Suprapubic skin (tissue), 4 donors: ENCODE results near the gene ENTPD7.

ENCODE experiments used
- POLR2A ChIP-seq, 2 donors: fragments of 450-650 bp; IDR thresholded peaks; one replicate each; pipeline ENCODE4 v1.6.1; 2017; ENCODE audit warnings: antibody characterized with exemption in 2 of 2, mild to moderate bottlenecking in 2 of 2, moderate library complexity in 2 of 2
- POLR2AphosphoS5 ChIP-seq, 3 donors: sonication (generic); formaldehyde crosslinking; IDR thresholded peaks; one replicate each; pipeline ENCODE4 v1.6.1; 2017; ENCODE audit warnings: antibody characterized with exemption in 3 of 3
- TF ChIP-seq, protein P1 (sequence below), 2 donors: fragments of 200-600 bp in 1 of 2; fragments of 450-650 bp in 1 of 2; sonication (generic) in 1 of 2; IDR thresholded peaks; one replicate each; pipeline ENCODE4 v1.5.1; 2016 to 2019; ENCODE audit warnings: antibody characterized with exemption in 2 of 2, mild to moderate bottlenecking in 1 of 2, moderate library complexity in 1 of 2

DNA sequence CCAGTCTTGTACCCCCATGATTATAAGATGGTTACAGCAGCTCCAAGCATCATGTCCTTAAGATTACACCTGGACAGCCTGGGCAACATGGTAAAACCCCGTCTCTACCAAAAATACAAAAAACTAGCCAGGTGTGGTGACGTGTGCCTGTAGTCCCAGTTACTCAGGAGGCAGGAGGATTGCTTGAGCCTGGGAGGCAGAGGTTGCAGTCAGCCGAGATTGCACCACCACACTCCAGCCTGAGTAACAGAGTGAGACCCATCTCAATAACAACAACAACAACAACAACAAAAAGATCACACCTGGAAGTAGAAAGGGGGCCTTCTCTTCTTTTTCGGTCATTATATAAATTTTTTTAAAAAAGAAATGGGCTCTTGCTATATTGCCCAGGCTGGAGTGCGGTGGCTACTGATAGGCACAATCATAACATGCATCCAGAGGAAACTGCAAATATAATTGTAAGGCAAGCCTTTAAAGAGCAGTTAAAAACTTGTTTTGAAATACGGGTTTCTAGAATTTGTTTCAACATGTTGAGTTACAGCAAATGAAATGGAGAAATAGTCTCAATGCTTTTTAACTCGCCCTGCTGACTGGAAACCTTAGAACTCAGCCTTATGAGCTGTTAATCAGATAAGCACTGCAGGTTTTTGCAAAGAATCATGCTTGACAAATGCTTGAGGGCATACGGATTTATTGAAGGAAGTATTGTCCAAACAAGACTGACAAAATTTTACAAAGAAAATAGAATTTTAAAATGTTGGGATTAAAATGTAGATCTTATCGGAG lies 4.7 kb upstream of the ENTPD7 start:
- TF ChIP-seq POLR2A (IDR thresholded peaks at IDR 0.05) (no peak), POLR2AphosphoS5 (IDR thresholded peaks at IDR 0.05) (no peak)
- TF ChIP-seq, protein P1, sequence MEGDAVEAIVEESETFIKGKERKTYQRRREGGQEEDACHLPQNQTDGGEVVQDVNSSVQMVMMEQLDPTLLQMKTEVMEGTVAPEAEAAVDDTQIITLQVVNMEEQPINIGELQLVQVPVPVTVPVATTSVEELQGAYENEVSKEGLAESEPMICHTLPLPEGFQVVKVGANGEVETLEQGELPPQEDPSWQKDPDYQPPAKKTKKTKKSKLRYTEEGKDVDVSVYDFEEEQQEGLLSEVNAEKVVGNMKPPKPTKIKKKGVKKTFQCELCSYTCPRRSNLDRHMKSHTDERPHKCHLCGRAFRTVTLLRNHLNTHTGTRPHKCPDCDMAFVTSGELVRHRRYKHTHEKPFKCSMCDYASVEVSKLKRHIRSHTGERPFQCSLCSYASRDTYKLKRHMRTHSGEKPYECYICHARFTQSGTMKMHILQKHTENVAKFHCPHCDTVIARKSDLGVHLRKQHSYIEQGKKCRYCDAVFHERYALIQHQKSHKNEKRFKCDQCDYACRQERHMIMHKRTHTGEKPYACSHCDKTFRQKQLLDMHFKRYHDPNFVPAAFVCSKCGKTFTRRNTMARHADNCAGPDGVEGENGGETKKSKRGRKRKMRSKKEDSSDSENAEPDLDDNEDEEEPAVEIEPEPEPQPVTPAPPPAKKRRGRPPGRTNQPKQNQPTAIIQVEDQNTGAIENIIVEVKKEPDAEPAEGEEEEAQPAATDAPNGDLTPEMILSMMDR (IDR thresholded peaks at IDR 0.05), result no peak
